Activated T-helper 2 cell treated with anti-CD3 and anti-CD28 coated beads, Interferon-gamma antibody, Interleukin-2, Interleukin-4, amounts not matched to agents 10 μg/mL and 5 μg/mL and 100 μg/mL, durations not matched to agents 14 hours and 24 hours and 36 hours (primary cell): ENCODE results near the gene RPP14. TPM values are rescaled to one million over a fixed set of nuclear protein-coding genes. Genes with fewer than 3 reads are reported as not detected.
A peak's percentile ranks its signal among the peaks of the same experiment; 100 is the strongest.

ENCODE experiments used
- DNase-seq: peaks from one replicate; pipeline ENCODE4 v3.0.0; 2021; ENCODE audit warnings: low spot score
- H3K27ac Mint-ChIP-seq: one replicate; pipeline ENCODE4 v1.8.0; 2021; ENCODE audit warnings: mixed read lengths
- H3K27me3 Mint-ChIP-seq: one replicate; pipeline ENCODE4 v1.8.0; 2021; ENCODE audit warnings: low read depth, mixed read lengths
- H3K36me3 Mint-ChIP-seq: one replicate; pipeline ENCODE4 v1.8.0; 2021; ENCODE audit warnings: low read depth, mixed read lengths
- H3K4me1 Mint-ChIP-seq: one replicate; pipeline ENCODE4 v1.8.0; 2021; ENCODE audit warnings: low read depth, mixed read lengths
- H3K4me3 Mint-ChIP-seq: one replicate; pipeline ENCODE4 v1.8.0; 2021; ENCODE audit warnings: low read depth, mild to moderate bottlenecking, moderate library complexity, mixed read lengths
- H3K9me3 Mint-ChIP-seq: one replicate; pipeline ENCODE4 v1.8.0; 2021; ENCODE audit warnings: mixed read lengths
- intact Hi-C: fragments of 100-400 bp; cut with micrococcal nuclease; formaldehyde crosslinking; loops from one replicate; pipeline ENCODE4 v1.15.1; 2023
- total RNA-seq: library from RNA; stranded (reverse); gene quantifications from 2 replicates; pipeline ENCODE4 v1.2.3, GENCODE V29; 2022

RPP14 gene
- total RNA-seq, 1 donor from 2014 or later, result 23.8 TPM

DNA sequence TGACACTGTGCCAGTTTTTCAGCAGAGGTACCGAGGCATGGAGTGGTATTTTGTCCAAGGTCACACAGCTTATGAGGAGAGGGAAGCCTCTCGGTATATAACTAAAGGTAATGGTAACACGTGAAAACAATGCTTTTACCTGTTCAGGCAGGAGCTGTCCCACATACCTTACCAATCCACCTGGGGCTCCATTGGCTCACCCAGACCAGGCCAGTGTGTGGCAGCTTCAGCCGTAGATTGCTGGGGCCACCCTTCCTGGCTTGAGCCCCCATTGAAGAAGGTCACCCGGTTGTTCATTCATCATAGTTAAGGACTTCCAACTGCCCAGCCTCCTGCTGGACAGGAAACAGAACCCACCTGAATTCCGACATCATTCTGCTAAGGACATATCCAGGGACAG lies 9.2 kb upstream of the RPP14 start:
- H3K9me3 Mint-ChIP-seq, result peaks cover 5% of the 10 kb centered on the region
- H3K27ac Mint-ChIP-seq, result no peak overlapping the region
- no peak for DNase-seq
- no peaks in the 10 kb centered on the region for H3K27me3 Mint-ChIP-seq
- H3K4me1 Mint-ChIP-seq, result no peaks in the 10 kb centered on the region
- intact Hi-C loops, result no loop called here
- H3K4me3 Mint-ChIP-seq, result no peak overlapping the region
- H3K36me3 Mint-ChIP-seq, result peaks cover 12% of the 10 kb centered on the region

- Mint-ChIP-seq H3K4me3 (no peak overlapping the region), H3K27ac (no peak overlapping the region), H3K9me3 (peaks cover 5% of the 10 kb centered on the region), H3K4me1 (no peaks in the 10 kb centered on the region), H3K36me3 (peaks cover 3% of the 10 kb centered on the region), H3K27me3 (no peaks in the 10 kb centered on the region)
- intact Hi-C loops, result no loop called here
- DNase-seq, result no peak
Measured at GRCh38 chr3:58298190-58298589, 7.9 kb upstream of the RPP14 start.

DNA sequence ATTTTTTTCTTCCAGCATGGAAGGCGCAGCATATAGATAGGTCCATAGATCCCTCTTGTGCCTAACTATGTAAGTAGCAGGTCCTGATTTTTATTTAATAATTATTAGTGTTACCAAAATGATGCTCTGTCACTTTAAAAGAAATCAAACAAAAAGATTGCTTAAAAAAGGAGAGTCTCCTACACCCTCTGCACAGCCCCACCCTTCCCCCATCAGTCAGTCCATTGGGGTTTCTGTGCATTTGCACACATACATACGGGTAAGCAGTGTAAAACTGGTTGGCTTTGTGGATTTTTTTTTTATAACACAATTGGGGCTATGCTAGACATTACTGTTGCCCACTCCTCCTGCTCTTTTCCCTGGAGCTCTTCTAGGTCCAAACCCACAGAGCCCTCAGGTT lies 7.0 kb upstream of the RPP14 start:
- DNase-seq, result no peak
- H3K4me1 Mint-ChIP-seq, result no peaks in the 10 kb centered on the region
- H3K4me3 Mint-ChIP-seq, result no peak overlapping the region
- no peak overlapping the region for H3K27ac Mint-ChIP-seq
- intact Hi-C loops, result no loop called here
- peaks cover 5% of the 10 kb centered on the region for H3K9me3 Mint-ChIP-seq
- no peaks in the 10 kb centered on the region for H3K36me3 Mint-ChIP-seq
- H3K27me3 Mint-ChIP-seq, result no peaks in the 10 kb centered on the region

- Mint-ChIP-seq H3K36me3 (no peaks in the 10 kb centered on the region), H3K9me3 (peaks cover 5% of the 10 kb centered on the region), H3K27ac (no peak overlapping the region), H3K4me1 (peaks cover under 1% of the 10 kb centered on the region), H3K4me3 (no peak overlapping the region), H3K27me3 (no peaks in the 10 kb centered on the region)
- intact Hi-C loops, result loop anchor here (1.0 kb wide), 1 partner anchor 113 kb away; no protein-coding TSS in a partner anchor
- no peak for DNase-seq
Measured at GRCh38 chr3:58299839-58300516, 6.1 kb upstream of the RPP14 start.

DNA sequence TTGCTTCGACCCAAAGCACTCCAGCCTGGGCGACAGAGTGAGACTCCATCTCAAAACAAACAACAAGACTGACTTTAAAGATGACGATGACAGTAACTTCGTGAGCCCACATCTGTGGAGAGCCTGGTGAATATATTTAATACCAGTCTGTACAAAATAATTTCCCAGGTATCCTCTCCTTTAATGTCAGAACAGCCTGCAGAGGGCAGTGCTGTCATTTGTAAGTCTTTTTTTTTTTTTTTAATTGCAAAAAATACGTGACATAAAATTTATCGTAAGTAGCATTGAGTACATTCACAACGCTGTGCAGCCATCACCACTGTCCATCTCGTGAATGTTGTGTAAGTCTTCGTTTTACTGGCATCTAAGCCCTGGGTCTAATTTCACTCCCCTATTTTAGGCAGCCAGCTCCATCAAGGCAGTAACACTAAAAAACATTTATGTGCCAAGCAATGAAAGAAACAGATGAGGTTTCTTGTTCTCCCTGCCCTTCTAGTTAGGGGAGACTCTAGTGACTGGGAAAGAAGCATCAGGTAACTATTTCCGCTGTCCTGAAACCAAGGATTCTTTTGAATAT lies 1.7 kb downstream of the RPP14 start:
- H3K9me3 Mint-ChIP-seq, result no peaks in the 10 kb centered on the region
- no peaks in the 10 kb centered on the region for H3K27me3 Mint-ChIP-seq
- H3K36me3 Mint-ChIP-seq, result peaks cover 47% of the 10 kb centered on the region
- peak overlapping the region; percentile 100 for H3K27ac Mint-ChIP-seq
- H3K4me1 Mint-ChIP-seq, result peaks cover 23% of the 10 kb centered on the region
- peak; percentile 20 for DNase-seq
- peak overlapping the region; percentile 91 for H3K4me3 Mint-ChIP-seq
- intact Hi-C loops, result loop anchor here (1.0 to 5.0 kb wide), 4 partner anchors 47 to 225 kb away; no protein-coding TSS in a partner anchor

DNA sequence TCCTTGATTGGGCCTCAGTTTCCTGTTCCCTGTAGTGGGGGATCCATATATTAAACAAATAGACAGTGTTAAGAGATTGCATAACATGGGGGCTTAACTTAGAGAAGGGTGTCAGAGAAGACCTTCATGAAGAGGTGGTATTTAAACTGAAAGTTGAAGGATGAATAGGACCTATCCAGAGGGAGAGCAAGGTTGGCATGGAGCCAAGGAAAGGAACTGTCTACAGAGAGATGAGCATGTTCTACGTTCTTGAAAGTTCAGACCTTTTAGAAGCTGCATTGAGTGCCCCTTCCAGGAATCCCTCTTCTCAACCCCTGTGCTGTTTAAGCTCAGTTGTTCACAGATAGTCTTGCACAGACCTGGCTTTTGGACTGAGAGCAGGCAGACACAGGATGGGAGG lies 2.7 kb downstream of the RPP14 start:
- peak overlapping the region; percentile 49 for H3K27ac Mint-ChIP-seq
- no peak for DNase-seq
- H3K36me3 Mint-ChIP-seq, result peaks cover 55% of the 10 kb centered on the region
- H3K4me3 Mint-ChIP-seq, result peak overlapping the region; percentile 91
- H3K27me3 Mint-ChIP-seq, result no peaks in the 10 kb centered on the region
- intact Hi-C loops, result loop anchor here (5.0 kb wide), 1 partner anchor 104 kb away; no protein-coding TSS in a partner anchor
- peaks cover 23% of the 10 kb centered on the region for H3K4me1 Mint-ChIP-seq
- no peaks in the 10 kb centered on the region for H3K9me3 Mint-ChIP-seq

GRCh38 chr3:58317811-58318210 lies 11.8 kb downstream of the RPP14 start:
- Mint-ChIP-seq H3K36me3 (peaks cover 58% of the 10 kb centered on the region), H3K27me3 (no peaks in the 10 kb centered on the region), H3K27ac (no peak overlapping the region), H3K4me1 (peaks cover 9% of the 10 kb centered on the region), H3K4me3 (no peak overlapping the region), H3K9me3 (no peaks in the 10 kb centered on the region)
- intact Hi-C loops, result no loop called here
- DNase-seq, result no peak

DNA sequence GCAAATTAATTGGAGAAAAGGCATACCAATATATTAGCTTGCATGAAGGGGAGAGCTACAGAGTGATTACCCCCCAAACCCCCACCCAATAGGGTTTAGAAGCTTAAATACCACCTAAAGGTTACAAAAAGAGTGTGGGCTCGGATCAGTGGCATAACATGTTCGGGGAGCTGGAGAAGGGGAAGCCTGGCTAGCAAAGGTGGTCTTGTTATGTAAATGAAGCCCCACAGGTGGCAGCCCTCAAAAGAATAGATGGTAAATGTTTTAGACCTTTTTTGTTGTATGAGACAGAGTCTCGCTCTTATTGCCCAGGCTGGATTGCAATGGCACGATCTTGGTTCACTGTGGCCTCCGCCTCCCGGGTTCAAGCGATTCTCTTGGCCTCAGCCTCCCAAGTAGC lies 15.7 kb downstream of the RPP14 start:
- H3K27ac Mint-ChIP-seq, result no peak overlapping the region
- H3K36me3 Mint-ChIP-seq, result peaks cover 28% of the 10 kb centered on the region
- H3K4me1 Mint-ChIP-seq, result peaks cover 38% of the 10 kb centered on the region
- DNase-seq, result no peak
- intact Hi-C loops, result loop anchor here (1.0 to 5.0 kb wide), 4 partner anchors 93 to 311 kb away; partner anchors contain the start of gene KCTD6
- no peaks in the 10 kb centered on the region for H3K9me3 Mint-ChIP-seq
- H3K27me3 Mint-ChIP-seq, result no peaks in the 10 kb centered on the region
- no peak overlapping the region for H3K4me3 Mint-ChIP-seq

DNA sequence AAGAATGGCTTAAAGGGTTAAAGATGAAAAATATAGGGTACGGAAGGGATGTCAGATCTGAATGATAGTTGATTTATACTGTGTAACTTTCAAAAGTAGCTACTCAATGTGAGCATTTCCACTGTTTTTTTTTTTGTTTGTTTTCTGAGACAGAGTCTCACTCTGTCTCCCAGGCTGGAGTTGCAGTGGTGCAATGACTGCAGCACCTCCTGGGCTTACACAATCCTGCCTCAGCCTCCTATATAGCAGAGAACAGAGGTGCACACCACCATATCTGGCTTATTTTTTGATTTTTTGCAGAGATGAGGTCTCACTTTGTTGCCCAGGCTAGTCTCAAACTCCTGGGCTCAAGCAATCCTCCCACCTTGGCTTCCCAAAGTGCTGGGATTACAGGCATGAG lies 16.7 kb downstream of the RPP14 start:
- Mint-ChIP-seq H3K27me3 (no peaks in the 10 kb centered on the region), H3K4me1 (peaks cover 38% of the 10 kb centered on the region), H3K27ac (peak overlapping the region; percentile 93), H3K9me3 (no peaks in the 10 kb centered on the region), H3K36me3 (peaks cover 18% of the 10 kb centered on the region), H3K4me3 (no peak overlapping the region)
- no peak for DNase-seq
- intact Hi-C loops, result loop anchor here (1.0 to 5.0 kb wide), 3 partner anchors 36 to 310 kb away; partner anchors contain the start of gene KCTD6

- no peak for DNase-seq
Measured at GRCh38 chr3:58323529-58324390, 17.7 kb downstream of the RPP14 start.

GRCh38 chr3:58324391-58325390 lies 18.6 kb downstream of the RPP14 start:
- peaks cover 6% of the 10 kb centered on the region for H3K36me3 Mint-ChIP-seq
- no peak for DNase-seq
- peaks cover 39% of the 10 kb centered on the region for H3K4me1 Mint-ChIP-seq
- peak overlapping the region; percentile 50 for H3K4me3 Mint-ChIP-seq
- intact Hi-C loops, result loop anchor here (1.0 to 5.0 kb wide), 4 partner anchors 8 to 308 kb away; partner anchors contain the start of genes KCTD6, PDHB and PXK
- H3K27me3 Mint-ChIP-seq, result no peaks in the 10 kb centered on the region
- H3K9me3 Mint-ChIP-seq, result no peaks in the 10 kb centered on the region
- H3K27ac Mint-ChIP-seq, result peak overlapping the region; percentile 93

More at GRCh38 chr3:58323529-58324390, 17.7 kb downstream of the RPP14 start:
- Mint-ChIP-seq H3K4me1 (peaks cover 38% of the 10 kb centered on the region), H3K27me3 (no peaks in the 10 kb centered on the region), H3K4me3 (peak overlapping the region; percentile 4), H3K36me3 (peaks cover 11% of the 10 kb centered on the region), H3K9me3 (no peaks in the 10 kb centered on the region), H3K27ac (peak overlapping the region; percentile 93)
- intact Hi-C loops, result loop anchor here (1.0 to 5.0 kb wide), 5 partner anchors 9 to 309 kb away; partner anchors contain the start of genes KCTD6, PDHB and PXK
